BJ (cell line): ENCODE results near the gene DNASE1L3. TPM values are rescaled to one million over a fixed set of nuclear protein-coding genes. Genes with fewer than 3 reads are reported as not detected.

Experiments
- polyA plus RNA-seq: library from polyadenylated mRNA; depleted of rRNA; stranded (reverse); fragments of >200 nt; gene quantifications from 2 replicates; pipeline ENCODE4 v1.2.3, GENCODE V29; 2011; rRNA removed

The DNASE1L3 gene
- polyA plus RNA-seq, 1 experiment, result not detected

Other genes starting within 250 kb of the DNASE1L3 start
- gene FLNB, start 202.6 kb downstream of the DNASE1L3 start, polyA plus RNA-seq, result 73.7 and 111 TPM in 2 replicates
- gene ABHD6, start 26.8 kb upstream of the DNASE1L3 start, polyA plus RNA-seq, result 7.3 and 9.2 TPM in 2 replicates
- gene RPP14, start 95.3 kb upstream of the DNASE1L3 start, polyA plus RNA-seq, result 10.9 and 13.3 TPM in 2 replicates
- 5.2 and 8.3 TPM in 2 replicates for gene HTD2, start 95.5 kb upstream of the DNASE1L3 start, polyA plus RNA-seq
- 36.4 and 38.9 TPM in 2 replicates for gene PXK, start 121.9 kb upstream of the DNASE1L3 start, polyA plus RNA-seq
- 86.1 and 99.6 TPM in 2 replicates for gene PDHB, start 222.9 kb upstream of the DNASE1L3 start, polyA plus RNA-seq